Endothelial cell of umbilical vein (primary cell): ENCODE results near the gene ZNF84. TPM values are rescaled to one million over a fixed set of nuclear protein-coding genes. Genes with fewer than 3 reads are reported as not detected.
A peak's percentile ranks its signal among the peaks of the same experiment; 100 is the strongest.

Experiments used
- BruUV-seq: library from RNA; stranded (reverse); fragments of 400-500 nt; replicated peaks from 2 replicates; lab custom pipeline; 2021; lab: Mats Ljungman, UMichigan
- CTCF ChIA-PET: fragments of 300-600, 350-600 bp; sonication (Branson Sonifier 250); formaldehyde crosslinking; loops from one replicate; lab custom pipeline; 2021; ENCODE audit warnings: antibody characterized with exemption, inconsistent platforms; lab: Charles Lee
- POLR2A ChIA-PET: fragments of 300-600, 350-600 bp; sonication (Branson Sonifier 250); formaldehyde crosslinking; loops from one replicate; lab custom pipeline; 2021; ENCODE audit warnings: antibody characterized with exemption, inconsistent platforms; lab: Charles Lee
- DNase-seq: peaks from one replicate; pipeline ENCODE4 v3.0.0-alpha.2; 2011; ENCODE audit warnings: low read depth, low spot score
- FAIRE-seq: peaks from 2 replicates; lab custom pipeline; 2011; peaks lifted over from hg19 to GRCh38; lab: Jason Lieb, UNC
- H2AFZ ChIP-seq: 2 replicates; pipeline ENCODE4 v1.6.0; 2012; ENCODE audit warnings: low read depth, low read length, control low read depth, inconsistent platforms
- H3K27ac ChIP-seq: 2 replicates; pipeline ENCODE4 v1.5.1; 2011; ENCODE audit warnings: low read depth, mild to moderate bottlenecking, control low read depth, low read length, moderate library complexity; ENCODE audit not compliant: insufficient read depth
- H3K27me3 ChIP-seq, 2 experiments: 2 replicates each; pipeline versions ENCODE4 v1.6.0 to v1.6.1; 2011; ENCODE audit warnings: low read length in 2 of 2, mixed read lengths in 1 of 2; ENCODE audit not compliant: control insufficient read depth in 2 of 2, insufficient read depth in 2 of 2
- H3K36me3 ChIP-seq, 2 experiments: 2 replicates in 1 of 2; 3 replicates in 1 of 2; pipeline ENCODE4 v1.5.1; 2011; ENCODE audit warnings: low read length in 2 of 2, mild to moderate bottlenecking in 1 of 2, moderate library complexity in 1 of 2; ENCODE audit not compliant: control insufficient read depth in 2 of 2, insufficient read depth in 2 of 2; ENCODE audit errors: extremely low read depth in 1 of 2
- H3K4me1 ChIP-seq: 3 replicates; pipeline ENCODE4 v1.5.1; 2011; ENCODE audit warnings: mild to moderate bottlenecking, low read length; ENCODE audit not compliant: control insufficient read depth, insufficient read depth; ENCODE audit errors: extremely low read depth
- H3K4me2 ChIP-seq: 2 replicates; pipeline ENCODE4 v1.6.1; 2011; ENCODE audit warnings: low read length, control low read depth, mixed read lengths; ENCODE audit not compliant: insufficient read depth
- H3K4me3 ChIP-seq, 3 experiments: fragments of 200-600 bp in 1 of 3; sonication (generic), shearing (Covaris generic) in 1 of 3; replicated peaks in 1 of 3; 2 replicates each; pipeline ENCODE4 v1.5.1; 2011 to 2016; ENCODE audit warnings: control low read depth in 3 of 3, low read length in 3 of 3, mild to moderate bottlenecking in 2 of 3, inconsistent platforms in 1 of 3, low read depth in 1 of 3, moderate library complexity in 1 of 3; ENCODE audit not compliant: insufficient read depth in 1 of 3
- H3K79me2 ChIP-seq: 2 replicates; pipeline ENCODE4 v1.6.0; 2012; ENCODE audit warnings: low read length, inconsistent platforms; ENCODE audit not compliant: control insufficient read depth, insufficient read depth
- H3K9ac ChIP-seq: replicated peaks from 2 replicates; pipeline ENCODE3; 2011; ENCODE audit warnings: low read length, control low read depth; ENCODE audit not compliant: insufficient read depth; ENCODE audit errors: extremely low read depth
- H3K9me1 ChIP-seq: replicated peaks from 3 replicates; pipeline ENCODE4 v1.6.0; 2011; ENCODE audit warnings: mild to moderate bottlenecking, low read length; ENCODE audit not compliant: control insufficient read depth, insufficient read depth; ENCODE audit errors: extremely low read depth
- H3K9me3 ChIP-seq: replicated peaks from 2 replicates; pipeline ENCODE4 v1.5.1; 2012; ENCODE audit warnings: low read length, inconsistent platforms; ENCODE audit not compliant: control insufficient read depth, insufficient read depth
- H4K20me1 ChIP-seq: replicated peaks from 2 replicates; pipeline ENCODE3; 2011; ENCODE audit warnings: mild to moderate bottlenecking, low read length; ENCODE audit not compliant: control insufficient read depth, insufficient read depth; ENCODE audit errors: extremely low read depth
- EZH2 ChIP-seq: IDR thresholded peaks from 2 replicates; pipeline ENCODE4 v1.6.1; 2012; ENCODE audit warnings: borderline replicate concordance, low read depth, mild to moderate bottlenecking, moderate library complexity, low read length, inconsistent platforms; ENCODE audit not compliant: severe bottlenecking
- FOS ChIP-seq: IDR thresholded peaks from 2 replicates; pipeline ENCODE4 v1.6.1; 2011; ENCODE audit warnings: mild to moderate bottlenecking, low read length, moderate library complexity, borderline replicate concordance; ENCODE audit not compliant: insufficient read depth
- GATA2 ChIP-seq: IDR thresholded peaks from 2 replicates; pipeline ENCODE4 v1.7.0; 2011; ENCODE audit warnings: low read depth, mild to moderate bottlenecking, moderate library complexity, mixed read lengths, low read length; ENCODE audit not compliant: insufficient read length, insufficient read depth
- JUN ChIP-seq: IDR thresholded peaks from 2 replicates; pipeline ENCODE4 v1.6.1; 2011; ENCODE audit warnings: borderline replicate concordance, low read depth; ENCODE audit not compliant: insufficient read length, insufficient read depth
- MYC ChIP-seq: IDR thresholded peaks from one replicate; pipeline ENCODE4 v1.6.1; 2011; ENCODE audit warnings: mild to moderate bottlenecking, low read depth, low read length
- POLR2A ChIP-seq: IDR thresholded peaks from 2 replicates; pipeline ENCODE4 v1.6.1; 2012; ENCODE audit warnings: low read depth, mild to moderate bottlenecking, control low read depth, low read length
- POLR2AphosphoS5 ChIP-seq: IDR thresholded peaks from 2 replicates; pipeline ENCODE4 v1.6.1; 2012; ENCODE audit warnings: low read depth, mild to moderate bottlenecking, control low read depth, low read length, moderate library complexity; ENCODE audit not compliant: insufficient read depth
- dilution Hi-C: fragments of 300-500 bp; cut with MboI; formaldehyde crosslinking; loops from one replicate; pipeline ENCODE4 v1.15.0; 2019; ENCODE audit warnings: low sequenced_read_pairs; ENCODE audit not compliant: extremely low pct_ligation_motif_present
- intact Hi-C: fragments of 100-400 bp; cut with micrococcal nuclease; formaldehyde crosslinking; loops from one replicate; pipeline ENCODE4 v1.10.0; 2022
- polyA plus RNA-seq, 4 experiments: library from polyadenylated mRNA; depleted of rRNA in 3 of 4; stranded (reverse) in 3 of 4; unstranded in 1 of 4; fragments of >200 nt; gene quantifications; 2 replicates each; pipeline versions ENCODE4 v1.2.1 to v1.2.3, GENCODE V29; 2011 to 2012; ENCODE audit warnings: missing spikeins in 1 of 4
- total RNA-seq: library from RNA; stranded (reverse); gene quantifications from 2 replicates; pipeline ENCODE4 v1.2.3, GENCODE V29; 2021
- TF ChIP-seq, protein P1 (sequence below): IDR thresholded peaks from 2 replicates; pipeline ENCODE4 v1.6.1; 2011; ENCODE audit not compliant: insufficient read depth, insufficient read length
- TF ChIP-seq, protein P2 (sequence below), 2 donors: IDR thresholded peaks; 1 replicate in 1 of 2; 2 replicates in 1 of 2; pipeline ENCODE4 v1.5.1; 2011; ENCODE audit warnings: low read length in 2 of 2, mild to moderate bottlenecking in 2 of 2, moderate library complexity in 2 of 2, control low read depth in 1 of 2, inconsistent platforms in 1 of 2, low read depth in 1 of 2; ENCODE audit not compliant: insufficient read depth in 1 of 2; ENCODE audit errors: extremely low read depth in 1 of 2

Gene ZNF84
- total and polyA plus RNA-seq, 2 donors (not counting 3 experiments of a cell fraction or from before 2014, with no cell fraction given) = 8.8 to 26.0 TPM

- CTCF ChIA-PET = no interaction called here
- intact Hi-C loops = no loop called here
- DNase-seq (no peak), FAIRE-seq (peak; percentile 4)
- no peaks in the 10 kb centered on the region for H3K4me1 ChIP-seq
- no peaks in the 10 kb centered on the region for H3K9me1 ChIP-seq
- no peak for TF ChIP-seq FOS
- no peak for TF ChIP-seq GATA2
- no peak for TF ChIP-seq POLR2AphosphoS5
- TF ChIP-seq JUN = no peak
- no peak for TF ChIP-seq MYC
- no peak for TF ChIP-seq EZH2
- TF ChIP-seq, protein P1, sequence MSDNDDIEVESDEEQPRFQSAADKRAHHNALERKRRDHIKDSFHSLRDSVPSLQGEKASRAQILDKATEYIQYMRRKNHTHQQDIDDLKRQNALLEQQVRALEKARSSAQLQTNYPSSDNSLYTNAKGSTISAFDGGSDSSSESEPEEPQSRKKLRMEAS = no peak
- no peak for TF ChIP-seq POLR2A
- TF ChIP-seq, protein P2, sequence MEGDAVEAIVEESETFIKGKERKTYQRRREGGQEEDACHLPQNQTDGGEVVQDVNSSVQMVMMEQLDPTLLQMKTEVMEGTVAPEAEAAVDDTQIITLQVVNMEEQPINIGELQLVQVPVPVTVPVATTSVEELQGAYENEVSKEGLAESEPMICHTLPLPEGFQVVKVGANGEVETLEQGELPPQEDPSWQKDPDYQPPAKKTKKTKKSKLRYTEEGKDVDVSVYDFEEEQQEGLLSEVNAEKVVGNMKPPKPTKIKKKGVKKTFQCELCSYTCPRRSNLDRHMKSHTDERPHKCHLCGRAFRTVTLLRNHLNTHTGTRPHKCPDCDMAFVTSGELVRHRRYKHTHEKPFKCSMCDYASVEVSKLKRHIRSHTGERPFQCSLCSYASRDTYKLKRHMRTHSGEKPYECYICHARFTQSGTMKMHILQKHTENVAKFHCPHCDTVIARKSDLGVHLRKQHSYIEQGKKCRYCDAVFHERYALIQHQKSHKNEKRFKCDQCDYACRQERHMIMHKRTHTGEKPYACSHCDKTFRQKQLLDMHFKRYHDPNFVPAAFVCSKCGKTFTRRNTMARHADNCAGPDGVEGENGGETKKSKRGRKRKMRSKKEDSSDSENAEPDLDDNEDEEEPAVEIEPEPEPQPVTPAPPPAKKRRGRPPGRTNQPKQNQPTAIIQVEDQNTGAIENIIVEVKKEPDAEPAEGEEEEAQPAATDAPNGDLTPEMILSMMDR (IDR thresholded peaks at IDR 0.05; ENCODE audit: extremely low read depth in 1 of 2, insufficient read depth in 1 of 2, low read depth in 1 of 2, low read length in 2 of 2) = no peak
- H3K36me3 ChIP-seq = peaks cover 3% of the 10 kb centered on the region in 2 experiments
- no peaks in the 10 kb centered on the region for H3K79me2 ChIP-seq
- no peaks in the 10 kb centered on the region for H4K20me1 ChIP-seq
- no peak overlapping the region for H3K27ac ChIP-seq
- dilution Hi-C loops = no loop called here
- H3K9ac ChIP-seq = no peak overlapping the region
- H2AFZ ChIP-seq = no peak overlapping the region
- no TSS peak for BruUV-seq
- H3K9me3 ChIP-seq = peaks cover 46% of the 10 kb centered on the region
- no peak overlapping the region for H3K4me3 ChIP-seq
- no peaks in the 10 kb centered on the region for H3K27me3 ChIP-seq
- no peak overlapping the region for H3K4me2 ChIP-seq
- POLR2A ChIA-PET = no interaction called here
Observed at GRCh38 chr12:133061954-133062353, 24.6 kb downstream of the ZNF84 start.
